Activated B cell treated with CpG ODN at 0.5 μM for 24 hours (primary cell): Measurements from ENCODE around the gene ZNF629. TPM values are rescaled to one million over a fixed set of nuclear protein-coding genes. Genes with fewer than 3 reads are reported as not detected.

Experiments used
- ATAC-seq: fragments of 200-7000 bp; cut with Tn5 transposase; one replicate; pipeline ENCODE4 v1.10.0; 2021; ENCODE audit warnings: low read depth, mild to moderate bottlenecking, moderate library complexity
- CTCF ChIA-PET: fragments of 350-600 bp; sonication (Branson Sonifier 250); formaldehyde crosslinking; loops from one replicate; lab custom pipeline; 2021; ENCODE audit warnings: antibody characterized with exemption; lab: Charles Lee
- POLR2A ChIA-PET: fragments of 350-600 bp; sonication (Branson Sonifier 250); formaldehyde crosslinking; loops from one replicate; lab custom pipeline; 2021; ENCODE audit warnings: antibody characterized with exemption; lab: Charles Lee
- DNase-seq: peaks from one replicate; pipeline ENCODE4 v3.0.0; 2022
- H3K27ac Mint-ChIP-seq: one replicate; pipeline ENCODE4 v1.8.0; 2020; ENCODE audit warnings: mixed read lengths
- H3K27me3 Mint-ChIP-seq: one replicate; pipeline ENCODE4 v1.8.0; 2021; ENCODE audit warnings: mixed read lengths
- H3K36me3 Mint-ChIP-seq: one replicate; pipeline ENCODE4 v1.8.0; 2021; ENCODE audit warnings: low read depth, mixed read lengths
- H3K4me1 Mint-ChIP-seq: one replicate; pipeline ENCODE4 v1.8.0; 2021; ENCODE audit warnings: mixed read lengths
- H3K4me3 Mint-ChIP-seq: one replicate; pipeline ENCODE4 v1.8.0; 2020; ENCODE audit warnings: mild to moderate bottlenecking, mixed read lengths
- H3K9me3 Mint-ChIP-seq: one replicate; pipeline ENCODE4 v1.8.0; 2020; ENCODE audit warnings: mixed read lengths
- CTCF ChIP-seq: fragments of 200-600 bp; IDR thresholded peaks from one replicate; pipeline ENCODE4 v1.8.0; 2022; ENCODE audit warnings: antibody characterized with exemption, mild to moderate bottlenecking
- intact Hi-C: fragments of 100-400 bp; cut with micrococcal nuclease; formaldehyde crosslinking; loops from one replicate; pipeline ENCODE4 v1.15.1; 2024
- total RNA-seq: library from RNA; stranded (reverse); gene quantifications from 2 replicates; pipeline ENCODE4 v1.2.3, GENCODE V29; 2022

ZNF629 gene
- total RNA-seq, 1 donor from 2014 or later: 9.1 TPM

DNA sequence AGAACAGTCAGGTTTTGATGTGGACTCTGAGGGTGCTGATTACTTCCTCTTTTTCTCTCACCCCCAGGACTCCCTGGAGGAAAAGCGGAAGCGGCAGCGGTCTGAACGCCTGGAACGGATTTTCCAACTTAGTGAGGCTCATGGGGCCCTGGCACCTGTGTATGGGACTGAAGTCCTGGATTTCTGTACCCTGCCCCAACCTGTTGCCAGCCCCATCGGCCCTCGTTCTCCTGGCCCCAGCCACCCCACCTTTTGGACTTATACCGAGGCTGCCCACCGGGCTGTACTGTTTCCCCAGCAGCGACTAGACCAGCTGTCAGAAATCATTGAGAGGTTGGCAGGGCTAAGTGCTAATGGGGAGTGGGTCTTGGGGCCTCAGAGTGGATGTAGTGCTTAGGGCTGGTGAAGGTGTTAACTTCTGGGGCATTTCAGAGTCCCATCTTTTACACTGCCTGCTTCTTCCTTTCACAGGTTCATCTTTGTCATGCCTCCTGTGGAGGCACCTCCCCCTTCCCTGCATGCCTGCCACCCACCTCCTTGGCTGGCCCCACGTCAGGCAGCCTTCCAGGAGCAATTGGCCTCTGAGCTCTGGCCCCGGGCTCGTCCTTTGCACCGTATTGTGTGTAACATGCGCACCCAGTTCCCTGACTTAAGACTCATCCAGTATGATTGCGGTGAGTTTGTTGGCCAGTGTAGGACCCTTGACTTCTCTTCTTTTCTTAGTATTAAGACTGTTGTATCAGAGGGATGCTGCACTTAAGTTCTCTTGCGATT lies 57.9 kb downstream of the ZNF629 start:
- intact Hi-C loops: no loop called here
- no peak for TF ChIP-seq CTCF
- Mint-ChIP-seq H3K9me3 (no peaks in the 10 kb centered on the region), H3K36me3 (peaks cover 84% of the 10 kb centered on the region), H3K4me1 (peaks cover 18% of the 10 kb centered on the region), H3K27ac (no peak overlapping the region), H3K27me3 (no peaks in the 10 kb centered on the region), H3K4me3 (no peak overlapping the region)
- POLR2A ChIA-PET: interaction anchor here (0.8 kb wide), 1 partner anchor 51 kb away, joined by 3 read pairs; no protein-coding TSS in a partner anchor
- no peak for ATAC-seq
- DNase-seq: no peak
- CTCF ChIA-PET: no interaction called here

Other genes starting within 250 kb of the ZNF629 start
- 16.1 and 19.2 TPM in 2 replicates for gene ZNF764, start 228.8 kb downstream of the ZNF629 start, total RNA-seq
- gene ZNF688, start 215.5 kb downstream of the ZNF629 start, total RNA-seq: 13.9 and 14.7 TPM in 2 replicates
- 20.0 and 22.8 TPM in 2 replicates for gene ZNF785, start 201.5 kb downstream of the ZNF629 start, total RNA-seq
- 10.1 and 11.6 TPM in 2 replicates for gene ZNF689, start 176.8 kb downstream of the ZNF629 start, total RNA-seq
- 63.5 and 77.9 TPM in 2 replicates for gene PRR14, start 136.2 kb downstream of the ZNF629 start, total RNA-seq
- gene FBRS, start 128.8 kb downstream of the ZNF629 start, total RNA-seq: 166 and 204 TPM in 2 replicates
- 109 and 123 TPM in 2 replicates for gene SRCAP, start 88.0 kb downstream of the ZNF629 start, total RNA-seq
- gene PHKG2, start 38.8 kb downstream of the ZNF629 start, total RNA-seq: 45.3 and 51.4 TPM in 2 replicates
- gene CFAP119, start 25.1 kb downstream of the ZNF629 start, total RNA-seq: 6.2 and 8.8 TPM in 2 replicates
- gene RNF40, start 24.9 kb downstream of the ZNF629 start, total RNA-seq: 99.6 and 117 TPM in 2 replicates
- 32.2 and 35.7 TPM in 2 replicates for gene BCL7C, start 106.9 kb upstream of the ZNF629 start, total RNA-seq
- 0.56 and 0.62 TPM in 2 replicates for gene CTF1, start 109.4 kb upstream of the ZNF629 start, total RNA-seq
- gene FBXL19, start 136.4 kb upstream of the ZNF629 start, total RNA-seq: 20.3 and 24.2 TPM in 2 replicates
- 25.1 and 30.6 TPM in 2 replicates for gene ORAI3, start 161.9 kb upstream of the ZNF629 start, total RNA-seq
- 29.6 and 32.8 TPM in 2 replicates for gene SETD1A, start 170.5 kb upstream of the ZNF629 start, total RNA-seq
- 1.3 and 1.6 TPM in 2 replicates for gene HSD3B7, start 198.0 kb upstream of the ZNF629 start, total RNA-seq
- 1.2 and 1.6 TPM in 2 replicates for gene STX1B, start 223.4 kb upstream of the ZNF629 start, total RNA-seq
- gene STX4, start 246.4 kb upstream of the ZNF629 start, total RNA-seq: 106 and 107 TPM in 2 replicates